SK-N-MC (cell line): Measurements from ENCODE around the gene CORO1C.

Source experiments
- EZH2 ChIP-seq: fragments of 200-600 bp; sonication (generic); IDR thresholded peaks from one replicate; pipeline ENCODE4 v1.6.1; 2017; ENCODE audit warnings: antibody characterized with exemption
- FOXP2 ChIP-seq: optimal IDR thresholded peaks from 2 replicates; pipeline ENCODE3; 2011; ENCODE audit warnings: mild to moderate bottlenecking, moderate library complexity; ENCODE audit not compliant: insufficient read depth; ENCODE audit errors: extremely low read length, control extremely low read depth
- POLR2AphosphoS5 ChIP-seq: IDR thresholded peaks from 2 replicates; pipeline ENCODE4 v1.6.1; 2012; ENCODE audit warnings: mild to moderate bottlenecking, low read depth, low read length, borderline replicate concordance

DNA sequence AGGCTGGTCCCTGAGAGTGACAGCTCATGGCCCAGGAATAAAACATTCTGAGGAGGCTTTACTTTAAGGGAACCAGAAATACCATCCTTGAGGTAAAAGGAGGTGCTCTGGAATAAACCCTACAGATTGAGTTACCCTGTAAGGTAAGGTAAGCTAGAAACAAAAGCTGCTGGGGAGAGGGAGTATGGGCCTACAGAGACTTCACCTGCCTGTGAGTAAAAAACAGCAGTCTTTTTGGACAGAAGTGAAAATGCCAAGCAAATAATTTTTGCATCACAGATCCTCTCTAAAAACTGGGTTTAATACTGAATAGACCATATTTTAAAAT lies 41.2 kb downstream of the CORO1C start:
- TF ChIP-seq POLR2AphosphoS5 (no peak), EZH2 (no peak), FOXP2 (no peak)
